ENCODE results near the gene SCUBE1. TPM values are rescaled to one million over a fixed set of nuclear protein-coding genes. Genes with fewer than 3 reads are reported as not detected.

SCUBE1 gene
- total and polyA plus RNA-seq, 2 of the 4 experiments (the other 2 are of a cell fraction) = not detected

GRCh38 chr22:43228863-43229262 lies 114.3 kb downstream of the SCUBE1 start:
- Histone ChIP-seq H2BK20ac (ENCODE audit: low read depth, low read length) (no peak overlapping the region), H3K27me3 (ENCODE audit: control insufficient read depth, insufficient read depth, low read length) (peaks cover 36% of the 10 kb centered on the region), H2BK5ac (ENCODE audit: low read depth, low read length, poor library complexity, severe bottlenecking) (no peak overlapping the region), H3K27ac (ENCODE audit: insufficient read depth, low read length) (no peak overlapping the region), H3K4ac (ENCODE audit: low read depth, low read length) (no peak overlapping the region), H3K4me2 (ENCODE audit: low read depth, low read length) (no peak overlapping the region), H3K18ac (ENCODE audit: low read depth, low read length) (no peak overlapping the region), H4K5ac (ENCODE audit: low read depth, low read length) (no peak overlapping the region), H3K36me3 (ENCODE audit: control insufficient read depth, insufficient read depth, low read length) (no peaks in the 10 kb centered on the region), H3K9ac (ENCODE audit: low read depth, low read length) (no peak overlapping the region), H3K4me3 (ENCODE audit: insufficient read depth, low read depth, low read length) (no peak overlapping the region), H4K91ac (ENCODE audit: insufficient read depth, low read depth, low read length) (no peak overlapping the region), H2BK15ac (ENCODE audit: low read depth, low read length) (no peak overlapping the region), H4K8ac (ENCODE audit: low read depth in 2 of 2, low read length in 2 of 2) (no peak overlapping the region), H3K79me1 (ENCODE audit: low read depth in 1 of 2, low read length in 2 of 2) (no peaks in the 10 kb centered on the region), H3K9me1 (ENCODE audit: insufficient read depth, low read length) (no peaks in the 10 kb centered on the region), H4K20me1 (ENCODE audit: insufficient read depth, low read length) (no peaks in the 10 kb centered on the region), H3K23ac (ENCODE audit: low read depth, low read length) (no peak overlapping the region), H2AK5ac (ENCODE audit: low read depth, low read length) (no peak overlapping the region), H3K56ac (ENCODE audit: extremely low read depth, insufficient read depth, low read length) (no peak overlapping the region), H3K9me3 (ENCODE audit: control insufficient read depth, insufficient read depth, low read length) (no peaks in the 10 kb centered on the region), H2AFZ (replicated peaks; ENCODE audit: low read length, poor library complexity) (peak overlapping the region; percentile 55), H2BK120ac (ENCODE audit: low read depth, low read length) (no peak overlapping the region), H3K4me1 (ENCODE audit: control insufficient read depth, insufficient read depth, low read length) (no peaks in the 10 kb centered on the region; the same call in 1 of the 2 replicates), H3K14ac (replicated peaks; ENCODE audit: low read depth, low read length) (no peak overlapping the region), H2AK9ac (replicated peaks; ENCODE audit: low read depth, low read length, poor library complexity) (no peak overlapping the region)
- POLR2A ChIA-PET (ENCODE audit: unreplicated experiment) = no interaction called here
- intact Hi-C loops (cut with micrococcal nuclease) (no loop called here), in situ Hi-C loops (cut with MboI; ENCODE audit: low sequenced_read_pairs) (no loop called here), dilution Hi-C loops (cut with HindIII; ENCODE audit: low sequenced_read_pairs, unreplicated experiment) (no loop called here)
- ATAC-seq (ENCODE audit: low read depth) (no peak), DNase-seq (no peak)
- BruUV-seq (replicated peaks) = no TSS peak
- TF ChIP-seq ELK1 (IDR thresholded peaks at IDR 0.05; ENCODE audit: borderline replicate concordance, low read depth, low read length) (no peak), CHD1 (IDR thresholded peaks at IDR 0.05; ENCODE audit: low read depth, low read length) (no peak), MAFK (IDR thresholded peaks at IDR 0.05; ENCODE audit: low read depth, low read length) (no peak), RCOR1 (IDR thresholded peaks at IDR 0.05; ENCODE audit: insufficient replicate concordance, low read length) (no peak)
- 77% methylated on average over 13 of the region's 19 CpGs; no CpG with 5 or more reads in 1 of the 2 experiments for WGBS, 2 experiments (ENCODE audit: extremely low coverage in 2 of 2, insufficient read length in 1 of 2)
- CTCF ChIA-PET = no interaction called here

All from IMR-90 (cell line).